Measurements from ENCODE around the gene AFF1.
"Not testable (repeated sequence)": the region's sequence is repeated elsewhere in the genome, so short reads cannot be mapped to it uniquely, and the experiment has no call there.

AFF1 gene

DNA sequence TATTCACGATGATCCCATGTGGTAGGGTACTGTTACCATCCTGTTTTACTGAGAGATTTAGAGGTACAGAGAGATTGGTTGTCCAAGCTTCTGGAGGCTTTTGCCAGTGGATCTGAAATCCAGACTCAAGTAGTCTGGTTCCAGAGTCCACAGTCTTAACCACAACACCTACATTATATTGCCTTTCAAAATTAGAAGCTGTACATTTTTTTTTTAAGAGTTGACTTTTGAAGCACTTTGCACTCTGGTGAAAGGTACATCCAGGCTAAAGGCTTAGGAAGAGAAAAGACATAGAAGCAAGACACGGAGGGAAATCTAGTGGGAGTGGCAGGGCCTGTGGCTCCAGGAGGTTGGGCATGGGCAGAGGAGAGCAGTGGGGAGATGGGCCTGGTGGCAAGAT, 122.1 kb downstream of the AFF1 start:
- no peak for DNase-seq (ENCODE audit: low read depth in 2 of 2)

DNA sequence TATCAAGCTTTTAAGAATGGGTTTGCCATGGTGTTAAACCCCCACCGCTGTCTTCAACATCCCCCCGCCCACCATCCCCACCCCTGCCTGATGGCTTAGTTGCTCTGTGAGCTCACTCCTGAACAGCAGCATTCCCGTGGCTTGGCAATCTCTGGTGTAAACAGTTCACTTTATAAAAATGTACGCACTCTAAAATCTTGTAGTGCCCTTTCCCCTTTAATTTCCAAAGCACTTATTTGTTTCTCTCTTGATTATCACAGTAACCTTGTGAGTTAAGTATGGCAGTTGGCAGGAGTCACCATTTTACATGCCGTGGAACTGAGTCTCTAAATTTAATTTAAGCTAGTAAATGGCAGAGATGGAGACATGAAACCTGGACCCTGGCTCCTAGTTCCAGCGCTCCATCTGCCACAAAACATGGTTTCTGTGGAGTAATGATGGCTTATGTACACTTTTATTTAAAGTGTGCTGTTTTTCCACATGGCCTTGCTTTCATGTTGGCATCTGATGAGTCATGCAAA, 123.1 kb downstream of the AFF1 start:
- no peak for DNase-seq (ENCODE audit: low read depth in 2 of 2)

DNA sequence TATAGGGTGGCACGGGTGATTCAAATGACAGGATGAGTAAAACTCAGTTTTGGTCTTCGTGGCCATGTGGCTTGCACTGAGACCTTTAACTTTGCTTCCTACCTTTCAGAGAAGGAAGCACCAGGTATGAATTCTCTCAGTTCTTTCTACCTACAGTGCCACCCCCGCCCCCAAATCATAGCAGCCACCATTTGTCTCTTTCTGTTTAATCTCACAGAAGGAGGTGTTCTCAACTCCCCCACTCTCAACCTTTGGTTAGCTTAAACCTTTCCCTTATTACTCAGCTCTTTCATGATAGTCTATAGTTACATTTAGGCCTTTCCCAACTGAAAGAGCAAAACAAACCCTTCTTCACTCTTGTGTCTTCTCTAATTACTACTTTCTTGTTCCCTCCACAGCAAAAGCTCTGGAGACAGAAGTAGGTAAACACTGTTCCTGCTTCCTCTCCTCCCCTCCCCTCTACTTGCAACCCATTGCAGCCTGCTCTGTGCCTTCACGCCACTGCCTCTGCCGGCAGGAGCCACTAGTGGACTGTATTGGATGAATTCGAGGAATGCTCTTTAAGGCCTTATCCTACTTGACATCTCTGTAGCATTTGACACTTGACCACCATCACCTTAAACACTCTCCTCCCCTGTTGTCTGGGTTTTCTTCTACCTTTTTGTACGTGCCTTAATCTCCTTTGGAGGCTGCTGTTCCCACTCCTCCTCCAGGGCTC, 123.7 kb downstream of the AFF1 start:
- DNase-seq (ENCODE audit: low read depth in 2 of 2), result no peak

DNA sequence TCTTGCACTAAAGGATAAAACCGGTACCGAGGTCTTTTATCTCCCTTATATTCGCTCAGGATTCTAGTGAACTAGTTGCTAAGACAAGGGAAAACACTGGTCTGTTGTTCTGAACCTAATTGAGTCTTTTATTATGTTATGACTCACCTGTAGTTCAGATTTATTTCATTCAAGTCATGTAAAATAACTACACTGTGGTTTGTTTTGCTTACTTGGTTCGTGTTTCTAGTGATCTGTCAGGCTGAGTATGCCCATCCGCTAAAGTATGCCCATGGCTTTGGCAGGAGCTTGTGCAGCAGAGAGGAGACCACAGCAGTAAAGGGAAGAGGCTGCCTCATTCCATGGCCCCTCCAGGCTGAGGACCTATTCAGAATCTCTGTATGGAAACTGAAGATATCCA, 126.1 kb downstream of the AFF1 start:
- DNase-seq (ENCODE audit: low read depth in 2 of 2), result no peak

DNA sequence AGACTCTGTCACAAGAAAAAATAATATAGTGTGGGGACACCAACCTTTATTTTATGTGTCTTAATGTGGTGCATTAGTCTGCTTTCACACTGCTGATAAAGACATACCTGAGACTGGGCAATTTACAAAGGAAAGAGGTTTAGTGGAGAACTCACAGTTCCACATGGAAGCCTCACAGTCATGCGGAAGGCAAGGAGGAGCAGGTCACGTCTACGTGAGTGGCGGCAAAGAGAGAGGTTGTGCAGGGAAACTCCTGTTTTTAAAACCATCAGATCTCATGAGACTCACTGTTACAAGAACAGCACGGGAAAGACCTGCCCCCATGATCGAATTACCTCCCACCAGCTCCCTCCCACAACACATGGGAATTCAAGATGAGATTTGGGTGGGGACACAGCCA, 130.2 kb downstream of the AFF1 start:
- DNase-seq (ENCODE audit: low read depth in 2 of 2), result no peak

DNA sequence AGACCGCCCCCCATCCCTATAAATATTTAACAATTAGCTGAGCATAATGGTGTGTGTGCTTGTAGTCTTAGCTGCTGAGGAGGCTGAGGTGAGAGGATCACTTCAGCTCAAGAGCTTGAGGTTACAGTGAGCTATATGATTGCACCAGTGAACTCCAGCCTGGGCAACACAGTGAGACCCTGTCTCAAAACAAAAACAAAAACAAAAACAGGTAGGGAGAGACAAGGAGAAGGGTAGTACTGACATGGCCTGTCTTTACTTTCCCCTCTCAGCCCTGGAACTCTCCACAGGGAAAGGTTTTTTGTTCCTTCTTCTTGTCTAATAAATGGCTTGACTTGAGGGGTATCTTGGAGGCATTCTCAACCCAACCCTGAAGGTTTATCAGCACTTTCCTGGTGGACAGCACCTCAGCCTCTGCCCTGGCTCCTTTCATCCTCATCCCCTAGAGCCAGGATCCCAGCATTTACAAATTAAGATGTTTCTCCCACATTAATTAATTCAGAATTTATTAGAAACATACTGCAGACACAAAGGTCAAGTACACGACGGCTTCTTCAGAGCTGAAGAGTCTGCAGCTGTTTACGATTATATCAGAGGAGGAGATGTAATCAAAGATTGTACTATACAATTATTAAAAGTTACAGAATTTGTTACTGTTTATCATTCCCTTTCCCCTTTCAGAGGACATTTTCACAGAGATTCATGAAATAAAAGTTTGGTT, 131.8 kb downstream of the AFF1 start:
- no peak for DNase-seq (ENCODE audit: low read depth in 2 of 2)

DNA sequence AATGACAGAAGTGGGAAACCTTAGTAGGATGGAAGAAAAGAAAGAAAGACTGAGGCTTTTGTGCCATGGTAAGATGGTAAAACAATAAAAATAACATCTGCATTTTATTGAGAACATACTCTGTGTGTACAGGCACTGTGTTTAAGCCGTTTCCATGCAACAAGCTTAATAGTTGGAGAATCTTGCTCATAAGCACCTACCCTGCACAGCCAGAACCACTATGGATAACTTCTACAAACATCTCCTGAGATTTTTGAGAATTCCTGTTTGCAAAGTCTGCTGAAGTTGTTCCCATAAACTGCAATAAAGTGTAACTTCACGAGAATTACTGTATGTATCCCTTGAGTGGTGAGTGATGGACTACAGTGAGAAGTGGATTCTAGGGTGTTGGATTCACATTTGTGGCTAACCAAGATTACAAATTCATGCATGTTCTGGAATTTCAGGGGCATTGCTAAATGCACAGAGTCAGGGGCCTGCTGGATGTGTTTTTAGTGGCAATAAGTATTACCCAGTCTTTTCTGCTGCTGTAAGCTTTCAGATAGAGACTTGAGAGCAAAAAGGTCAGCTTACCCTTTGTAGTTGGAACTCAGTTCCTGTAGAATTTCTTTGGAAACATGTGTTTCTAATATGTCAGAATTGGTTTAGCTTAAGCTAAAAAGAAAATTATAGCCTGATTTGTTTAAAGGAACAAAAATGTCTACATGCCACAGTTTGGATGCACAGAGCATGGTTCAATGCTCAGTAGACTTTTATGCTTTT, 132.5 kb downstream of the AFF1 start:
- peak; percentile 64 for DNase-seq (ENCODE audit: low read depth in 2 of 2)

DNA sequence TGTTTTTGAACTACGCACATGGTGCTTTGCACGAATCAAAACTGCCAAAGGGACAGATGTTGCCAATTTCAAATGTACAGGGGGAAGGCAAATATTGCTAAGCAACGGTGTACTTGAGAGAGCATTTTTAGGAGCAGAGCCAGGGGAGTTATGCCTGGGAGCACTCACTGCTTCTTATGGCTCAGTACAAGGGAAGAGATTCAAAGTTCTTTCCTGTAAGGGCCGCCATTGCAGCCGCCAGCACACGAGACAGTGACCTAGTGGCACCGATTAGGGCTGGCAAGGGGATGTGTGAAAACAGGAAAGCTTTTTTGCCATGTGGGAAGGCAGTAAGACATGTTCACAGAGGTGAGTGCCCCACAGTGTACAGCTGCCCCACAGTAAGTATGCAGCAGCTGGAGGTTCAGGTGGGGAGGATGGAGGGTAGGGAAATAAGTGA, 133.8 kb downstream of the AFF1 start:
- DNase-seq (ENCODE audit: low read depth in 2 of 2), result no peak

DNA sequence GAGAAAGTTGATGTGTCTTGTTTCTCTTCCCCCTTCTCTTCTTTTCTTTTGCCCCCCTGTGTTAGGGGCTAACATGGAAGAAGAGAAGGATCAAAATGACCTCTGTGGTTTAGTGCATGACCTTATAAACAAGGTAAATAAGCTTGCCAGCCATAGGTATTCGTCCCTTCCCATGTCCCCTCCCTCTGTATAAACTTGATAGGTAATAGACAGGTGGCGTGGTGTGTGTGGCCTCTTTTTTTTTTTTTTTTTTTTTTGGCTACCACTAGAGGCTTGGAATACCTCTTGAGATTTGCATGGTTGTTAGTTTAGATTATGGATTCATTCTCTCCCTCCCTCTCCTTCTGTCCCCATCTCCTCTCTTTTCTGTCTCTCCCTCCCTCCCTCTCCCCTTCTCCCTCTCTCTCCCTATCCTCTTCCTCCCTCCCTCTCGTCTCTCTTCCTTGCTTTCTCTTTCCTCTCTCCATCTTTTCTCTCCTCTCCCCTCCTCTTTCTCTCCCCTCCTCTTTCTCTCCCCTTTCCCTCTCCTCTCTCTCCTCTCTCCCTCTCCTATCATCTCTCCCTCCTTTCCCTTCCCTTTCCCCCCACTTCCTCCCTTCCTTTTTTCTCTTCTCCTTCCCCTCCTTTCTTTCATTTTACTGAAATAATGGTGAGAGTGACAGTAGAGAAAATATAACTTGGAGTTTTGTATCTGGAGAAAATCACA, 134.4 kb downstream of the AFF1 start:
- no peak for DNase-seq (ENCODE audit: low read depth in 2 of 2)

DNA sequence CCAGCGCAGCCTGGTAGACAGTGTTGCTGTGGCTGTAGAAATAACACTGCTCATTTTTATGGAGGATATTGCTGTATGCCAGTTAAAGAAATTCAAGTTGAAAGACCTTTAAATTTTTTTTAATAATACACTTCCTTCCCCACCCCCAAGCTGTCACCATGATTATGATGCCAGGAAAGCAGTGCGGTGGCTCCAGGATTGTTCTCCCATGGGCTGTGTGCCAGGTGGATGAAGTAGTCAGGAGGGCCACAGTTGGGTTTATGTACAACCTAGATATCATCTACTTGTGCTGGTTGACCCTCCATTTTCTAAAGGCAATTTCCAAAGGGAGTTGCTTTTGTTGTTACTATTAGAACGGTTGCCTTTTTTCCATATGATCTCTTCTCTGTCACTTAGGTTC, 136.6 kb downstream of the AFF1 start:
- DNase-seq (ENCODE audit: low read depth in 2 of 2), result no peak

DNA sequence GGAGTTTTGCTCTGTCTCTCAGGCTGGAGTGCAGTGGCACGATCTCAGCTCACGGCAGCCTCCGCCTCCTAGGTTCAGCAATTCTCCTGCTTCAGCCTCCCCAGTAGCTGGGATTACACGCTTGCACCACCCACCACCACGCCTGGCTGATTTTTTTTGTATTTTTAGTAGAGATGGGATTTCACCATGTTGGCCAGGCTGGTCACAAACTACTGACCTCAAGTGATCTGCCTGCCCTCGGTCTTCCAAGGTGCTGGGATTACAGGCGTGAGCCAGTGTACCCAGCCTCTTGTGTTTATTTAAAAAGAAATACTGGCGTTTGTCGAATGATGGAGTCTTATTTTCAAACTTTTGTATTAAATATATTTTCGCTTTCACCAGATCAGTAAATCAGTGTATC, 137.7 kb downstream of the AFF1 start:
- not testable (repeated sequence) for DNase-seq (ENCODE audit: low read depth in 2 of 2)

DNA sequence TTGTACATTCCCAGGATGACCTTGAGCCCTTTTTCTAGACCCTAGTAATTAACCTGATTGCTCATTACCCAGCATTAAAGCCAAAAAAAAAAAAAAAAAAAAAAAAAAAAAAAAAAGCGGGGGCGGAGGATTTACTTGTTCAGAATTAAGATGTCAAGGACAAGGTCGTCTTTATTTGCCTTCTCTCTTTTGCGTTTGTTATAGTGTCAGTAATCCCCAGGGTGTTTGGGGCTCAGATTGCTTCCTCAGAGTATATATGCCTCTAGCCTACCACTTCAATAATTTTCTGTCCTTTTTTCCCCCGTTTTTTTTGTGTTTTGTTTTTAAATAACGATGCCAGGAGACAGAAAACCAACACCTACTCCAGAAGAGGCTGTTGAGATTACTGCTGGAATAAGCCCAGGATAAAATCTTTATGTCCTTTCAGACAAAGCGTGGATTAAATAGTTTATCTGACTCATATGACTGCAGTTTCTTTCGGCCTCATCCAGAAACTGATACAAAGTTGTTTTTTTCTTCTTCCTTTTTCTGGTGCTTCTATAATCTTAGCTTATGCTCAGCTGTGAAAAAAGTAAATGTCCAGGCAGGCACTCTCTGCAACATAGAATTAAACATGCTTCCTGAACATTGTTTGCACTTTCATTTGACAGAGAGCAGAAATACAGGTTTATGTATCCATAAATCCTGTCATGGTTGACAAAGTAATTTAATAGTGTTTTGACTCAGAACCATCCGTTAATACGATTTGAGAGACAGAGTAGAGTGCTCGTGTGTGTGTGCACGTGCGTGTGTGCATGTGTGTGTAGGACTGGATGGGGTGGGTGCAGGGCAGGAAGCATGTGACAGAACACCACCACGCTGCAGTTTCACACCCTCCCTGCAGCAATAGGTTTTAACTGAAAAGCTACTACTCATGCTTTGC, 138.6 kb downstream of the AFF1 start:
- no peak for DNase-seq (ENCODE audit: low read depth in 2 of 2)

DNA sequence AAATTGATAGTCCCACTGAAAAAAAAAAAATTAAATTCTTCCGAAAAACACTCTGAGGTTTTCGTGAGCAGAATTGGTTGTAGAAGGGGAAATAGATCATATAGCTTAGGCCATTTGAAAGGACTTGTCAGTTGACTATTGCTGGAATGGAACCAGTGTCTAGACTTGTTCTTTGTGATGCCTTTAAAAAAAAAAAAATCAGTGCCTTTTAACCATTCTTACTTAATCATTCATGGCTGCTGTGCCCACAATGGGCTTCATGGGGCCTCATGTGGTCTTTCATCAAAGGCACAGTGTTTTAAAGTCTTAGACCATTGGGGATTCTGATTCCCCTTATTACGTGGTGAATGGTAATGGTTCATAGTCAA, 139.3 kb downstream of the AFF1 start:
- DNase-seq (ENCODE audit: low read depth in 2 of 2), result no peak

DNA sequence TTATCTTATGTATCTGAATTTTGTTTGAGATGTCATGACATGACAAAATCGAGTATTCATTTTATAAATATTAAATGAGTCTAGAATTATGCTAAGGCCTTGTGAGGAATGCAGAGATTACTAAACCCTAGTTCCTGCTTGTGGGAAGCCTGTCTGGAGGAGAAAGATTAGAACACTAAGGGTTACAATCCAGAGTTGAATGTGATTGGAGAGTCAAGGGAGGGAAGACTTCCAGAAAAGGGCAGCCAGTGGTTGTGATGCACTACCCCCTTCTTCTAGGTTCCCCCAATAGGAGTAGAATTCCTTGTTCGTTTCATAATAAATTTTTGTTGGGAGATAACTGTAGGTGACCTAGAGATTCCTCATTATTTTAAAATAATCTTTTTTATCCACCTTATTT, 141.1 kb downstream of the AFF1 start:
- DNase-seq (ENCODE audit: low read depth in 2 of 2), result no peak

DNA sequence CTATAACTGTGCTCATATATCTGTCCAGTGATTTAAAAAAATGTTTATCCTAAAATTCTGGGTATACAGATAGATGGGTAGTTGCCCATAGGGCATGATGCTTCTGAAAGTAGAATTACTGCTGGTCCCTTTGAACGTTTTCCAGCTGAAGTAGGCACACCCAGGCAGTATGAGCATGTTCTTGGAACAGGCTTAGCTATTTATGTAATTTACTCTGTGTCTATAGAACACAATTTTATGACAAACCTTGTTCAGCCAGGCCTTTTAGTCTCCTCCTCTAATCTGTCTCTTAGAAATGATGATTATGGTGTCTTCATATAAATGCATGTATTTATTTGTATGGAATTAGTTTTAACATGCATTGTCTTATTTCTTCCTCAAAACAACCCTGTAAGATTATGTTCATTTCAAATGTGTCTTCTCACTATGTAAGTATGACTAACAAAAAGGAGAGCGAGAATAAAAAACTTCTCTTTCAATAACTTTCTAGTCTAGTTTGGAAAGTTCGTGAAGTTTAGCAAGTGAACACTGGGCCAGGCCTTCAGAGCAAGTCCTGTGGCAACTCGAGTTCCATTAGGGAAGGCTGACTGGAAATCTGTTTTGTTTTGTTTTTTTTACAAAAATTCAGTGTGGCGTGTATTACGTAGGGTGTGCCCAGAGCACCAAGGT, 142.0 kb downstream of the AFF1 start:
- DNase-seq (ENCODE audit: low read depth in 2 of 2), result no peak

DNA sequence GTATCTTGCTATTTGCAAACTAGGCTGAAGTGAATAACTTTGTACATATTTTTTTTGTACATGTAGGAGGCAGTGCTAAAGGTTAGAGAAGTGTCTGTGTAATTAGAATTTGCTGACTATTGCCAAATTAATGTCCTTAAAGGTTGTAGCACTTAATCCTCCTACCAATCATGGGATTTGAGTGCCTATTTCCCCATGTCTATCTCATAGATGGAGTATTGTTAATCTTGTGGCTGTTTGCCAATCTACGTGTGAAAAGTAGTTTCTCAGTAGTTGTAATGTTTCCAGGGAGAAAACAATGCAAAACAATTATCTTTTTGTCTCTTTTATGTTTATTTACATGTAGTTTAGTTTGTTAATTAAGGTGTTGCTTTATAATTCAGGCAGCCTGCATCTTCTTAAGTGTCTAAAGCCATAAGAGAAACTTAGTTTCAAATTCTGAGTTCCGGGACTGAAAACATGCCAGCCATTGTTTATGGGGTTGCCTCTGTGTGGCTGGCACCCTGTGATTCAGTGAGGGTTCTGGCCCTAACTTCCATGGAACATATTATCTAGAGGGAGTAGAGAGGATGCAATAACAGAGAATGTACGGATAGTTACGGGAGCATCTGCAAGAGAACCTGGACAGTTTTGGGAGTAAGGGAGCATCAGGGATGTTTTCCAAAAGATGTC, 143.2 kb downstream of the AFF1 start:
- DNase-seq (ENCODE audit: low read depth in 2 of 2), result no peak

DNA sequence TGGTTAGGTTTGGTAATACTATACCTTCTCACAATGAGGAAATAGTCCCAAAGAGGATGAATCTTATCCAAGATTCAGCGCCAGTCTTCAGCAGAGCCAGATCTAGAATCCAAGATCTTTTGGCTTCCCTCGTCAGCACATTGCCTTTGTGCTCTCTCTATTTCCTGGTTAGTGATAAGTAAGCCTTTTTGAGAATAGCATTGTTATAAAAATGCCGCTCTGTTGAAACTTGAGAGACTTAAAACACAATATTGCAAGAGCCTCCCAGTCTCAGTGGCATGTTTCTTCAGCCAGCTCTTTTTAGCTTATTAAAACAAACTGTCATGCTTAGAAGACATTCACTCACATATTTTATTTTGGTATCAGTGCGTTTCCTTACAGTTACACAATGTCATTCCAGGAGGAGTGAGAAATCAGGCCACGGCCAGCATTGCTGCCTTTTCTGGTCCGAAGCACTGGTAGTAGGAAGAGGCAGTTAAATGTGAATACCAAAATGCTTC, 144.2 kb downstream of the AFF1 start:
- no peak for DNase-seq (ENCODE audit: low read depth in 2 of 2)

DNA sequence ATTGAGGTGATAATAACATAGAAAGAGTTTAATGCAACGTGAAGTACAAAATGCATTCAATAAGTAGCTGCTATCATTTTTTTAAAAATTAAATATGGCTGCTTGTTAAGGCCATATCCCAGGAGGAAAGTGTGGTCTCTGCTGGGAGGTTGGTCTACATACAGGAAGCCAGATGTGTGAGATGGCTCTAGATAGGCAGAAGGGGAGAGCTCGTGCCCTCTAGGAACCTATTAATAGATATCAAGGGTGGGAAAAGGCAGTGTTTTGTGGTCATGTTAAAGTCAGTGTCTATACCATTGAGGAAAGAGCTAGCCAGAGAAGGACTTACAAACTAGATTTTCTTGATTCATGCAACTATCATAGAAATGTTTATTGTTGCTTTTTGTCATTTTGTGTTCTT, 145.2 kb downstream of the AFF1 start:
- DNase-seq (ENCODE audit: low read depth in 2 of 2), result no peak

DNA sequence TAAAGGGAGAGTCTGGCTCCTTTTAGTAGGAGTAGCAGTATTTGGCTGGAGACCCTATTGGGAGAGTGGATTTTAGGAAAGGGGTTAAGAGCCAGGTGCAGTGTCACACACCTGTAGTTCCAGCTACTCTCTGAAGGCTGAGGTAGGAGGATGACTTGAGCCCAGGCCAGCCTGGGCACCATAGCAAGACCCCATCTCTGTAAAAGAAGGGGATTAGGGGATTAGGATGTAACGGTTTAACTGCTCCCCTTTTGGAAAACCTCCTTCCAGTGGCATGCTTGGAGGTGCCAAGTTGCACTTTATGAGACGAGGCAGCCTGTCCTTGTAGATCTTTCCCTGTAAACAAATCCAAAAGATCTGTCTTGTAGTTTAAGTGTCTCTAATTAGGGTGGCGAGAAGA, 145.7 kb downstream of the AFF1 start:
- no peak for DNase-seq (ENCODE audit: low read depth in 2 of 2)

DNA sequence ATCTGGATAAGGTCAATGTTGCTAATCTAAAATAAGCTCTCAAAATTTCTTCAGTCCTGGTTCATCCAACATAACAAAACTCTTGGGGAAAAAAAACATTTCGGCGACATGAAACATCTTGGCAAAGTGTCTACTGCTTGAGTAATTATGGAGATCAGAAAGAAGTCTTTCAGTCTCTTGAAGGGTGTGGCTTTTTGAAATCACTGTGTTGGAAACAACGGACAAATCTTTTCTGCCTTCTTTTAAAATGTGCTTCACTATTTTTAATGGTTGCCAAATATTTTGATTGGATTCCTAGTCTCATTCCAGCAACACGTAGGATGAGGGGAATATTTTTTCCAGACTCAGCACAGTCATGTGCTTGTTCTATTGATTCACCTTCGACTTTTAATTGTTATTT, 147.0 kb downstream of the AFF1 start:
- no peak for DNase-seq (ENCODE audit: low read depth in 2 of 2)

Measured in fibroblast of skin of left biceps (primary cell).